HK-2 (cell line): Measurements from ENCODE around the gene TREML1.
"Not testable (repeated sequence)": the region's sequence is repeated elsewhere in the genome, so short reads cannot be mapped to it uniquely, and the experiment has no call there.

Source experiments
- DNase-seq: peaks from one replicate; pipeline ENCODE4 v3.0.0-alpha.2; 2018; ENCODE audit not compliant: unreplicated experiment

Gene TREML1

GRCh38 chr6:41147917-41148316 lies 6.2 kb downstream of the TREML1 start:
- DNase-seq: no peak

- no peak for DNase-seq
These were observed 17.2 kb downstream of the TREML1 start for GRCh38 chr6:41136911-41137310.

GRCh38 chr6:41135062-41135832 lies 18.9 kb downstream of the TREML1 start:
- no peak for DNase-seq

- no peak for DNase-seq
These were observed 21.9 kb downstream of the TREML1 start for GRCh38 chr6:41132254-41132653.

GRCh38 chr6:41125282-41125681 lies 28.9 kb downstream of the TREML1 start:
- no peak for DNase-seq

GRCh38 chr6:41122918-41123317 lies 31.2 kb downstream of the TREML1 start:
- no peak for DNase-seq

GRCh38 chr6:41122373-41122772 lies 31.8 kb downstream of the TREML1 start:
- DNase-seq: no peak

- no peak for DNase-seq
These were observed 34.1 kb downstream of the TREML1 start for GRCh38 chr6:41120058-41120457.

- no peak for DNase-seq
These were observed 34.6 kb downstream of the TREML1 start for GRCh38 chr6:41119508-41119907.

- DNase-seq: not testable (repeated sequence)
These were observed 39.1 kb downstream of the TREML1 start for GRCh38 chr6:41115027-41115426.

GRCh38 chr6:41111017-41111416 lies 43.1 kb downstream of the TREML1 start:
- DNase-seq: no peak

- DNase-seq: no peak
These were observed 50.3 kb downstream of the TREML1 start for GRCh38 chr6:41103847-41104246.

- DNase-seq: no peak
These were observed 53.3 kb downstream of the TREML1 start for GRCh38 chr6:41100871-41101287.
